ENCODE measurements around the gene PYGB. TPM values are rescaled to one million over a fixed set of nuclear protein-coding genes. Genes with fewer than 3 reads are reported as not detected.

Gene PYGB
- total RNA-seq, 8 experiments from 2014 or later: 40.5 to 140 (median 65.8) TPM

GRCh38 chr20:25280051-25280573 is 32.2 kb downstream of the PYGB start:
- WGBS, 10 experiments: 80 to 100% (median 100%) methylated on average over 1 to 8 of the region's 15 CpGs; no CpG with 5 or more reads in 4 of the 10 experiments
- no peak for ATAC-seq (replicated peaks in 6 of 8)
- no peak overlapping the region for H3K4me3 ChIP-seq
- H3K4me1 ChIP-seq (replicated peaks in 1 of 2): no peaks in the 10 kb centered on the region
- in situ Hi-C loops (cut with MboI; ENCODE audit: low pct_unique_long_range_greater_than_20kb in 2 of 9, low sequenced_read_pairs in 9 of 9, unreplicated experiment in 9 of 9): loop anchor here in 1 of 9 experiments (25.0 kb wide), 1 partner anchor 107 kb away; the partner anchor contains the start of gene ABHD12
- H3K27ac ChIP-seq: no peak overlapping the region

DNA sequence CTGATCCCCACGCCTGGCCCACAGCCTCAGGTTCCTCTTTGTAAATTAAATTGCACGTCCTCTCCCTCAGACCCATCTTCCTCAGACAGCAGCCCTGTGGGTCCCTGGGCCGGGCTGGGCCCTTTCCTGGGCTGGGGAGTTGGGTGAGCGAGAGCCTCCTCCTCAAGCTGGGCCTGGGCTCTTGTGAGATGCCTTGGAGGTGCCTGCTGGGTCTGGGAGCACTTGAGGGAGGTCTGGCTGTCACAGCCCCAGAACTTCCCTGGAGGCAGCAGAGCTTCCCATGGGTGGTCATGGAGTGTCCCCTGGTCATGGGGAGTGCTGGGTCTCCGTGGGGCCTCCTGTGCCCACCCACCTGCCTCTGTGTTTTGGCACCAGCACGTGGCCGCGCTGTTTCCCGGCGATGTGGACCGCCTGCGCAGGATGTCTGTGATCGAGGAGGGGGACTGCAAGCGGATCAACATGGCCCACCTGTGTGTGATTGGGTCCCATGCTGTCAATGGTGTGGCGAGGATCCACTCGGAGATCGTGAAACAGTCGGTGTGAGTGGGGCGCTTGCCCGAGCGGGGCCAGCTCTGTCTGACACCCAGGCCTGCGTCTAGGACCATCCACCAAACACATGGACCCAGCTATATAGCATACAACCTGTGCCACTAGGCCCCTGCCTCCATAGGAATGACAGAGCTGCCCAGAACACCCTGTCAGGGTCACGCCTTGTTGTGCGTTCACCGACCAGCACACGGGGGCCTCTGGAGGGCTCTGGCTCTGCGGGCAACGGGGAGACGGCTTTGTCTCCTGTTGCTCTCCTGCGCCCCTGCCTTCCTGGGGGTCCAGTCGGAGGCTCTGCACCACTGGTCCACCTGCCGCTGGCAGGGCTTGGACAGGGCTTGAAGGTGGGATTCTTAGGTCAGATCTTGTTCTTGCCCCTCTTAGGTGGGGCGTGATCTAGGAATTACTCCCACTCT is 33.0 kb downstream of the PYGB start:
- no peaks in the 10 kb centered on the region for H3K4me1 ChIP-seq (replicated peaks in 1 of 2)
- no peak for ATAC-seq (replicated peaks in 6 of 8)
- in situ Hi-C loops (cut with MboI; ENCODE audit: low pct_unique_long_range_greater_than_20kb in 2 of 9, low sequenced_read_pairs in 9 of 9, unreplicated experiment in 9 of 9): loop anchor here in 1 of 9 experiments (25.0 kb wide), 1 partner anchor 106 kb away; the partner anchor contains the start of gene ABHD12
- no peak overlapping the region for H3K27ac ChIP-seq
- no peak overlapping the region for H3K4me3 ChIP-seq
- 100% methylated on average over 1 to 3 of the region's 33 CpGs; no CpG with 5 or more reads in 7 of the 10 experiments for WGBS, 10 experiments

DNA sequence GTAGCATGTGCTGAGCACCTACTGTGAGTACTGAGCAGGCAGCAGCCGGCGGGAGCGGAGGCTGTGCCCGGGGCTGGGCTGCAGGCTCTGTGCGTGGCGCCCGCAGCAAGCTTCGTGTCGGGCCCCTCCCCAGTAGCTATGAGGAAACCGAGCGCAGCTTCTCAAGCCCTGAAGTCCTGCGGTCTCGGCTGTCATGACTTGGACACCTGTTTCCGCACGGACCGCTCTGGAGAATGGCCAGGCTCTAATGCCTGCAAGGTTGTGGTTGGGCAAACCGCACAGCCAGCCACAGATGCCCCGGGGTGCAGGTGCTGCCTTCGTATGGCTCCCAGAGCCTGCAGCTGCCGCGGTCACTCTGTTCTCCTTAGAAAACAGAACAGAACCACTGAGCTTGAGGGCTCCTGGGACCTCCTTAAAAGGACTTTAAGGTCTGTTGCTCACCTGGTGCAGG is 33.7 kb downstream of the PYGB start:
- H3K27ac ChIP-seq: no peak overlapping the region
- no peak for ATAC-seq (replicated peaks in 6 of 8)
- in situ Hi-C loops (cut with MboI; ENCODE audit: low pct_unique_long_range_greater_than_20kb in 2 of 9, low sequenced_read_pairs in 9 of 9, unreplicated experiment in 9 of 9): loop anchor here in 1 of 9 experiments (25.0 kb wide), 1 partner anchor 106 kb away; the partner anchor contains the start of gene ABHD12
- no peaks in the 10 kb centered on the region for H3K4me1 ChIP-seq (replicated peaks in 1 of 2)
- WGBS, 10 experiments: 80 to 100% (median 96%) methylated on average over 1 to 15 of the region's 21 CpGs; no CpG with 5 or more reads in 5 of the 10 experiments
- H3K4me3 ChIP-seq: no peak overlapping the region

DNA sequence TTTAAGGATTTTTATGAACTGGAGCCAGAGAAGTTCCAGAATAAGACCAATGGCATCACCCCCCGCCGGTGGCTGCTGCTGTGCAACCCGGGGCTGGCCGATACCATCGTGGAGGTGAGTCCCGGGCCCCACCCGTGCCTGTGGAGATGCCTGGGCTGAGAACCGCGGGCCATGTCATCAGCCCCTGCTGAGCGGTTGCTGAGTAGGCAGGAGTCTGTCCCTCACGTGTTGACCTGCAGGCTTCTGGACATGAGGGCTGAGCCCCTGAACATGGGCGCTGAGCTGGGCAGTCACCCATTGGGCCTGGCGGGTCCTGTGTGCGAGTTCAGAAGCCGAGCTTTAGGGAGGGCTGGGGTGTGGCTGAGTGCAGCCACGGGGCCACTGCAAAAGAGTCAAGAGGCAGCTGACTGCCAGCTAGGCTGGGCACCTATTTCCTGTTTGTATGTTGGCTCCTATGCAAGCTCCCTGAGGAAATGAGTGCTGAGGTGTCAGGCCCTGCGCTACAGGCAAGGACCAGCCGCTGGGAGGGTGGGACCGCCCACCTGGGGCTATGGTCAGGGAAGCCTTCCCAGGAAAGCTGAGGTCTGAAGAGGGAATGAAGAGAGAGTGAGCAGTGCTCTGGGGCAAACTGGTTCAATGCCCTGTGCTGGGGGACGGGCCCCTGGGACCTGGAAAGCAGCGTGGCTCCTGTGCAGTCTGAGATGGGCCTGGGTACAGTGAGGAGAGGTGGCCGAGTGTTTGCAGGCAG is 34.3 kb downstream of the PYGB start:
- no peaks in the 10 kb centered on the region for H3K4me1 ChIP-seq (replicated peaks in 1 of 2)
- H3K4me3 ChIP-seq: no peak overlapping the region
- no peak overlapping the region for H3K27ac ChIP-seq
- no peak for ATAC-seq (replicated peaks in 6 of 8)
- WGBS, 10 experiments: 40 to 100% (median 84%) methylated on average over 1 to 10 of the region's 22 CpGs; no CpG with 5 or more reads in 2 of the 10 experiments
- in situ Hi-C loops (cut with MboI; ENCODE audit: low pct_unique_long_range_greater_than_20kb in 2 of 9, low sequenced_read_pairs in 9 of 9, unreplicated experiment in 9 of 9): loop anchor here in 1 of 9 experiments (25.0 kb wide), 1 partner anchor 105 kb away; the partner anchor contains the start of gene ABHD12

DNA sequence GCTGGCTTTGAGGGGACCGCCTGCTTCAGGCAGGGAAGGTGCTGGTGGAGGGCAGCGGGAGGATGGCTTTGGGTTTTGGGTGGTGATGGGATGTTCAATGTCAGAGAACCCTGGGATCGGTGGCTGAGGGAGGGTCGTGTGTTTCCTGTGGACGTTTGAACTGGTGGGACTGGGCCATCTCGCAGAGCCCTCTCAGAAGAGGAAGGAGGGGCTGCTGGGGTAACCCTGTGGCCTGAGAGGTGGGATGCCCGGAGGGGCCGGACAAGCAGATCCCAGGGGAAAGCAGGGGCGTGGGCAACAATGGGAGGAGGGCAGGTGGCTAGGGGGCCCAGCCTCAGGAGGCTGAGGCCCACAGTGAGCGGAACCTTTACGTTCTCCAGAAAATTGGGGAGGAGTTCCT is 34.9 kb downstream of the PYGB start:
- in situ Hi-C loops (cut with MboI; ENCODE audit: low pct_unique_long_range_greater_than_20kb in 2 of 9, low sequenced_read_pairs in 9 of 9, unreplicated experiment in 9 of 9): loop anchor here in 1 of 9 experiments (25.0 kb wide), 1 partner anchor 105 kb away; the partner anchor contains the start of gene ABHD12
- no peak overlapping the region for H3K4me3 ChIP-seq
- ATAC-seq (replicated peaks in 6 of 8): no peak
- H3K4me1 ChIP-seq (replicated peaks in 1 of 2): no peaks in the 10 kb centered on the region
- no peak overlapping the region for H3K27ac ChIP-seq
- 100% methylated on average over 1 to 3 of the region's 11 CpGs; no CpG with 5 or more reads in 8 of the 10 experiments for WGBS, 10 experiments

GRCh38 chr20:25283221-25283951 is 35.5 kb downstream of the PYGB start:
- H3K27ac ChIP-seq: no peak overlapping the region
- whole genome bisulfite sequencing, 10 experiments: 87 to 100% (median 98%) methylated on average over 2 to 11 of the region's 24 CpGs; no CpG with 5 or more reads in 6 of the 10 experiments
- H3K4me3 ChIP-seq: no peak overlapping the region
- in situ Hi-C loops (cut with MboI; ENCODE audit: low pct_unique_long_range_greater_than_20kb in 2 of 9, low sequenced_read_pairs in 9 of 9, unreplicated experiment in 9 of 9): loop anchor here in 1 of 9 experiments (25.0 kb wide), 1 partner anchor 104 kb away; the partner anchor contains the start of gene ABHD12
- no peaks in the 10 kb centered on the region for H3K4me1 ChIP-seq (replicated peaks in 1 of 2)
- ATAC-seq (replicated peaks in 6 of 8): peak in 2 of 8 experiments; percentile 15 to 19

DNA sequence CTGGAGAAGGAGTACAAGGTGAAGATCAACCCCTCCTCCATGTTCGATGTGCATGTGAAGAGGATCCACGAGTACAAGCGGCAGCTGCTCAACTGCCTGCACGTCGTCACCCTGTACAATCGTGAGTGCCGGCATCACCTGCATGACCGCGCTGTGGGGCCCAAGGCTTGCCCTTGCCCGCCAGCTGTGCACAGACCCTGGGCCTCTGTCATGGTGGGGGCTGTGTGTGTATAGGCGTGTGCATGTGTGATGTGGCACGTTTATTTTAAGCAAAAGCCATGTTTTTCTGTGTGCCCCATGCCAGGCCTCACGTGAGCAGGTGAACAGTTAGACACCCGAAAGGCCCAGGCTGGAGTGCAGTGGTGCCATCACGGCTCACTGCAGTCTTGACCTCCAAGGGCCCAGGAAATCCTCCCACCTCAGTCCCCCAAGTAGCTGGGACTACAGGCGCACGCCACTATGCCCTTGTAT is 36.3 kb downstream of the PYGB start:
- ATAC-seq (replicated peaks in 6 of 8): no peak
- WGBS, 10 experiments: 100% methylated on average over 1 to 6 of the region's 17 CpGs; no CpG with 5 or more reads in 5 of the 10 experiments
- in situ Hi-C loops (cut with MboI; ENCODE audit: low pct_unique_long_range_greater_than_20kb in 2 of 9, low sequenced_read_pairs in 9 of 9, unreplicated experiment in 9 of 9): loop anchor here in 1 of 9 experiments (25.0 kb wide), 1 partner anchor 103 kb away; the partner anchor contains the start of gene ABHD12
- Histone ChIP-seq H3K4me3 (no peak overlapping the region), H3K27ac (no peak overlapping the region), H3K4me1 (replicated peaks in 1 of 2) (no peaks in the 10 kb centered on the region)

DNA sequence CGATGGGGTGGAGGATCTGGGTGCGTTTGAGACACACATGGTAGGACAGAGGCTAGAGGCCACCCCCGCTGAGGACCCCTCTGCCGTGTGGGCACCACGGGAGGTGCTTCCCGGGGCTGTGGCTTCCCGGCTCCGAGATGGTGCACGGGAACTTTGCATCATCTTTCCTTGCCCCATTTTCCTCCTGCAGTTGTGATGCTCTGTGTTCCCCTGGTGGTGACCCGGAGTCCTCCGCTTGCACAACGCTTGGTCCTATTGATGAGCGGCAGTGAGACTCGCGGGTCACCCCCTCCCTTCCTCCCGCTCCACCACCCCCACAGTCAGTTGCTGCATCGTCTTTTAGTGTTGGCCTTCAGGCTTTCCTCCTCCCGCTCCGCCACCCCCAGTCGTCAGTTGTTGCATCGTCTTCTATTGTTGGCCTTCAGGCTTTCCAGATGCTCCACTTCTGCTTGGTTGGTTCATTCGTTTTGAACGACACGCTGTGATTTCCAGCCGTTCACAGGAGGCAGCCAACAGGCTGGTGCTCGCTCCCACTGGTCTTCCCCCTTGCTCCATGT is 37.3 kb downstream of the PYGB start:
- in situ Hi-C loops (cut with MboI; ENCODE audit: low pct_unique_long_range_greater_than_20kb in 2 of 9, low sequenced_read_pairs in 9 of 9, unreplicated experiment in 9 of 9): loop anchor here in 1 of 9 experiments (25.0 kb wide), 1 partner anchor 102 kb away; the partner anchor contains the start of gene ABHD12
- Histone ChIP-seq H3K27ac (no peak overlapping the region), H3K4me3 (no peak overlapping the region), H3K4me1 (replicated peaks in 1 of 2) (no peaks in the 10 kb centered on the region)
- ATAC-seq (replicated peaks in 6 of 8): peak in 3 of 8 experiments; percentile 29 to 71 (median 67)
- 30 to 90% (median 74%) methylated on average over 1 to 7 of the region's 26 CpGs; no CpG with 5 or more reads in 2 of the 10 experiments for WGBS, 10 experiments

DNA sequence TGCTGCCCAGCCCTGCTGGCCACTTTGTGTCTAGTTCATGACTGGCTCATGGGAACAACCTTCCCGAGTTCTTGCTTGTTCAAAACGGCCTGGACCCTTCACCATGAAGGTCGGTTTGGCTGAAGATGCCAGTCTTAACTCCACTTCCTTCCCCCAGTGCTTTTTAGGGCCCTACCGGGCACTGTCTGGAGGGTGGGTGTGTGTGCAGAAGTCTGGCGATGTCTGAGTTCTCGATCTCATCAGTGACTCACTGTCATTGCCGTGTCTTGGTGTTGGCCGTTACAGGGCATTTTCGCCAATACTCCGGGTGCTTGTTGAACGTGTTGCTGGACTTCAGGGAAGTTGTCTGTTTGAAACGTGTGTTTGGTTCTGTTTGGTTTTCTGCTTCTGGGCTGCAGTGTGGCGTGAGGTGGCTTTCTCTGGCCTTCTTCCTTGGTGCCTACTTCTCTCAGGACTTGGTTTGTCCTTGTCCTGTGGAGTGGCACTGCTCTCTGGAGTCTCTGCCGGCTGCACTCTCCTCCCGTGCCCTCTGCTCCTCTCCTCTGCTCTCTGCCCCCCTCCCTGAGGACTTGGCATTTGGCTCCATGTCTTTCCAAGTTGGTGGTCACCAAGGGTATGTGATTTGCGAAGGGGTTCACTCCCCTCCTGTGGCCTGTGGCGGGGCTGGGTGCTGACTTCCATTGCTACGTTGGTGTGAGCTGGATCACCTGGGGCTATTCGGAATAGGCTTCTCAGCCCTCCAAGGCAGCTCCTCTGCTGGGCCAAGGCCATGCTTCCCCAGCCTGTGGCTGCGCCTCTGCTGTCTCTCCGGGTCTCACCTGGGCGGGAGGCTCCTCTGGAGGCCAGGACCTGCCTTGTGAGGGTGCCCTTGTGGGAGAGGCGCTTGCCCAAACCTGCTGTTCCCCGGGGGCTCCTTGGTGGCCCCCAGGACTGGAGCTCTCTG is 38.2 kb downstream of the PYGB start:
- in situ Hi-C loops (cut with MboI; ENCODE audit: low pct_unique_long_range_greater_than_20kb in 2 of 9, low sequenced_read_pairs in 9 of 9, unreplicated experiment in 9 of 9): loop anchor here in 1 of 9 experiments (25.0 kb wide), 1 partner anchor 101 kb away; the partner anchor contains the start of gene ABHD12
- H3K27ac ChIP-seq: no peak overlapping the region

GRCh38 chr20:25286917-25287316 is 39.0 kb downstream of the PYGB start:
- no peak for ATAC-seq (replicated peaks in 6 of 8)
- in situ Hi-C loops (cut with MboI; ENCODE audit: low pct_unique_long_range_greater_than_20kb in 2 of 9, low sequenced_read_pairs in 9 of 9, unreplicated experiment in 9 of 9): loop anchor here in 1 of 9 experiments (25.0 kb wide), 1 partner anchor 100 kb away; the partner anchor contains the start of gene ABHD12
- WGBS, 10 experiments: 60 to 100% (median 94%) methylated on average over 1 to 3 of the region's 12 CpGs; no CpG with 5 or more reads in 4 of the 10 experiments
- Histone ChIP-seq H3K27ac (no peak overlapping the region), H3K4me3 (no peak overlapping the region), H3K4me1 (replicated peaks in 1 of 2) (no peaks in the 10 kb centered on the region)

More for the DNA sequence above, 38.2 kb downstream of the PYGB start:
- WGBS, 10 experiments: 73 to 100% (median 95%) methylated on average over 1 to 10 of the region's 24 CpGs
- H3K4me3 ChIP-seq: no peak overlapping the region
- H3K4me1 ChIP-seq (replicated peaks in 1 of 2): no peaks in the 10 kb centered on the region
- no peak for ATAC-seq (replicated peaks in 6 of 8)
